GM19193 (cell line): ENCODE measurements around the gene CD300LF.

Experiments
- POLR2A ChIP-seq: IDR thresholded peaks from 4 replicates; pipeline ENCODE4 v1.6.1; 2011; ENCODE audit not compliant: insufficient read depth, insufficient read length; ENCODE audit errors: extremely low read depth

Gene CD300LF

GRCh38 chr17:74663561-74663960, 49.2 kb downstream of the CD300LF start:
- TF ChIP-seq POLR2A: no peak

DNA sequence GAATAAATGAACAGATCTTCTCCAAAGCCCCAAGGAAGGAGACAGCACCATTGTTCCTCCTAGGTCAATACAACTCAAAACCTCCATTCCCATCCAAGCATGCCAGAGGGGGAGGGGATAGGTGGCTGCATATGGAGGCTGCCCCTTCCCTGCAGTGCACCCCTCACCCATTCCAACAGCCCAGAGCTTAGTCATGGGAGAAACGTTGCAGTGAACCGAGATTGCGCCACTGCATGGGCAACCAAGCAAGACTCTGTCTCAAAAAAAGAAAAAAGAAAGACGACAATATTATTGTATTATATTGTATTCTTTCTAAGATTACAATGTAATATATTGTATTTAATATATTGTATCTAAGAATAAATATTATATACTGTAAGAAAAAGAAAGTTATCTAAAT, 52.8 kb downstream of the CD300LF start:
- TF ChIP-seq POLR2A: no peak

GRCh38 chr17:74658620-74659019, 54.1 kb downstream of the CD300LF start:
- TF ChIP-seq POLR2A: no peak

DNA sequence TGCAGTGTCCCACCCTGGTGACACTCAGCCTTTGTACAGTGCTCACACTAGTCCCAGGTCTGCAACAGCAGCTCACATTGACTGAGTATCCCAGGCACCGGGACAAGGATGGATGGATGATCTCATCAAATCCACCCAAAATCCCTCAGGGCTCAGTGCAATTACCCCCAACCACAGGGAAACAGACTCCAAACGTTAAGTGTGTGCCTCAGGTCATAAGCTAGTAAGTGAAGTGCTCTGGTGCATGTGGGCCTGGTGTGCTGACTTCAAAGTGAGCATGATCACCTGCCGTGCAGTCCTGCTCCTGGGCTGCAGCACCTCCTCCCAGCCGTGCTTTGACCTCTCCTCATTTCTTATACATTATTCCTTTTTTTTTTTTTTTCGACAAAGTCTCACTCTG, 58.0 kb downstream of the CD300LF start:
- TF ChIP-seq POLR2A: no peak

- TF ChIP-seq POLR2A: no peak
Observed at GRCh38 chr17:74652020-74652419, 60.7 kb downstream of the CD300LF start.

DNA sequence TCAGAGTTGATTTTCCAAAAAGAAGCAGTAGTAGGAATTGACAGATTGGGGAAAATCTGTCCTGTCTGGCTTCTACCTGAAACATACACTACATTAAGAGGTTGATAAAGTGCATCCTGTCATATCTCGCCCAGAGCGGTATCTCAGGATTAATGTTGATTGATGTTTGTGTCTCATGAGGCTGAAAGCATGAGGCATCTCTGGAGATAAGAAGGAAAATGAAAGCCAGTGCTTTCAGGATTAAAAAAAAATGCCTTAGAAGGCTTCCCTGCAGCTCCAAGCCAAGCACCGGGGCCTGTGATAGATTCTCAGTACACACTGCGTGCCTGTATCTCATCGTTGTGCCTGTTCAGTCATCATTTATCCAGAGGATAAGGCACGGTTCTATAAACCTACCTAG, 62.8 kb downstream of the CD300LF start:
- TF ChIP-seq POLR2A: no peak

GRCh38 chr17:74647871-74648672, 64.7 kb downstream of the CD300LF start:
- TF ChIP-seq POLR2A: no peak

DNA sequence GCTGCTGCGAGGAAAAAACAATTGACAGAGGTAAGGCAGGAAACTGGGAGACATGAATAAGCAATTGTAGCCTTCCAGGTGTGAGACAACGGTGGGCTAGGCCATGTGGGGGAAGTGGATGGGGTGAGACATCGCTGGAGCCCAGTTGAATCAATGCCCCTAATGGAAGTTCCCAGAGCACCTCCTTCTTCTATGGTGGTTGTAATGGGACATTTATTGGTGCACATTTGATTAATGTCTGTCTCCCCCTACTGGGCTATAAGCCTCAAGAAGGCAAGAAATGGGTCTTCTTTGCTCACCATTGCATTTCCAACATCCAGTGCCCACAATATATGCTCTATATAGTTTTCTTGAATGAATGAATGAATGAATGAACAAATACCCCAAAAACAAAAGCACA, 66.5 kb downstream of the CD300LF start:
- no peak for TF ChIP-seq POLR2A

DNA sequence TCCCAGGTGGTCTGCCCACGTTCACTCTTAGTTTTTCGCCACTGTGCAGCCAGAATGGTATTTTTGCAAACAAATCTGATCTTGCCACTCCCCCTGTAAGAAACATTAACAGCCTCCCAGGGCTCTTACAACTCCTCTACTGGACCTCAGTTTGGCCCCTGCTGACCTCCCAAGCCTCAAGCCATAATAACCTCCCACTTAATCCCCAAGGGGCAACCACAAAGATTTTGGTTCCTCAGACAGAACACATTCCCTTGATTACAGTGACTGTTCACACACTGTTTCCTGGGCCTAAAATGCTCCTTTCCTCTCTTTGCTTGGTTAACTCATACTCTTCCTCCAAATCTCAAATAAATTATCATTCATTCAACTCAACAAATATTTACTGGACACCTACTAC, 67.7 kb downstream of the CD300LF start:
- no peak for TF ChIP-seq POLR2A

DNA sequence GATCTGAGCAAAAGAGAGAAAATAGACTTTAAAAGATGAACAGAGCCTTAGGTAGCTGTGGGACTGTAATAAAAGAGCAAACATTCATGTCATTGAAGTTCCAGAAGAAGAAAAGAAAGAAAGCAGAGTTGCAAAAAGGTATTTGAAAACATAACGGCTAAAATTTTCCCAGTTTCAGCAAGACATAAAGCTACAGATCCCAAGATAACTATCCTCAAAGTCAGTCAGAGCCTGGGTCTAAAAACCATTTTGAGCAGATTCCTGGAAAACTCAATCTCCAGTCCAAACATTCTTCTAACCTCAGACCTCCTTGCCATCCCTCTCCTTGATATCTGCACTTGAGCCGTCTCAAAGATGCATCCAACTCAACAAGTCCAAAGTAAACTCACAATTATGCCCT, 68.3 kb downstream of the CD300LF start:
- TF ChIP-seq POLR2A: no peak
